GM12872 (cell line): ENCODE data around the gene PDYN.

ENCODE experiments used
- TF ChIP-seq, protein P1 (sequence below): IDR thresholded peaks from 3 replicates; pipeline ENCODE4 v1.5.1; 2011; ENCODE audit warnings: low read depth, mild to moderate bottlenecking, low read length, moderate library complexity; ENCODE audit not compliant: insufficient read depth

Gene PDYN

DNA sequence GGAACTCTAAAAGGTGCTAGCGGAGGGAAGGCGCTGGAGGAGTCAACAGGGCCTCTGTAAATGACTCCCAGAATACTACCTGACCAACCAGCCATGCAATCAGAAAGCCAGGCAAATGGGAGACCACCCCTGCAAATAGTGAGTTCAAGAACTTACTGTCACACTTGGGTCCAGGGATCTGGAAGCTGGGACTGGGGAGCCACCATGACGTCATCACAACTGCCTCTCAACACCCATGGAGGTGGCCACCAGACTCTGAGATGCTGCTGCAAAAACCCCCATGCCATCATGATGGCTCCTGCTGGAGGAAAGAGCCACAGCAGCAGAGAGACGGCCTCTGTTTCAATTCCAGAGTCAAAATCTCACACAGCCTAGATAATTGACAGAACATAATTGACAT, 8.5 kb upstream of the PDYN start:
- TF ChIP-seq, protein P1, sequence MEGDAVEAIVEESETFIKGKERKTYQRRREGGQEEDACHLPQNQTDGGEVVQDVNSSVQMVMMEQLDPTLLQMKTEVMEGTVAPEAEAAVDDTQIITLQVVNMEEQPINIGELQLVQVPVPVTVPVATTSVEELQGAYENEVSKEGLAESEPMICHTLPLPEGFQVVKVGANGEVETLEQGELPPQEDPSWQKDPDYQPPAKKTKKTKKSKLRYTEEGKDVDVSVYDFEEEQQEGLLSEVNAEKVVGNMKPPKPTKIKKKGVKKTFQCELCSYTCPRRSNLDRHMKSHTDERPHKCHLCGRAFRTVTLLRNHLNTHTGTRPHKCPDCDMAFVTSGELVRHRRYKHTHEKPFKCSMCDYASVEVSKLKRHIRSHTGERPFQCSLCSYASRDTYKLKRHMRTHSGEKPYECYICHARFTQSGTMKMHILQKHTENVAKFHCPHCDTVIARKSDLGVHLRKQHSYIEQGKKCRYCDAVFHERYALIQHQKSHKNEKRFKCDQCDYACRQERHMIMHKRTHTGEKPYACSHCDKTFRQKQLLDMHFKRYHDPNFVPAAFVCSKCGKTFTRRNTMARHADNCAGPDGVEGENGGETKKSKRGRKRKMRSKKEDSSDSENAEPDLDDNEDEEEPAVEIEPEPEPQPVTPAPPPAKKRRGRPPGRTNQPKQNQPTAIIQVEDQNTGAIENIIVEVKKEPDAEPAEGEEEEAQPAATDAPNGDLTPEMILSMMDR, result no peak

DNA sequence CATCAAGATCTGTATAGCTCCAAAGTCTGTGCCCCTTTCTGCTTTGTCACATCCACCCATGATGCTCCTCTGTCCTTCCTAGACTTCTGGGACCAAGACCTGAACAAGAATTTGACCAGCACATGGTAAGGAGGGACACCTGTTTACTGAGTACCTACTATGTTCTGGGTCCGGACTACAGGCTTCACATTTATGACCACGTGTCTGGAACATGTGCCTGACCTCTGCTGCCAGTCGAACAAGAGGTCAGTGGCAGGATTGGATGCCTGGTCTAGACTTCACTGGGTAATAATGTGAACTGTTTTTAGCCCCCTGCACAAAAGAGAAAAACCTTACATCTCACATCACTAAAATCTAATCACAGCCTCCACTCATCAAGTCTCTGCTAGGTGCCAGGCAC, 7.3 kb upstream of the PDYN start:
- TF ChIP-seq, protein P1, result no peak

DNA sequence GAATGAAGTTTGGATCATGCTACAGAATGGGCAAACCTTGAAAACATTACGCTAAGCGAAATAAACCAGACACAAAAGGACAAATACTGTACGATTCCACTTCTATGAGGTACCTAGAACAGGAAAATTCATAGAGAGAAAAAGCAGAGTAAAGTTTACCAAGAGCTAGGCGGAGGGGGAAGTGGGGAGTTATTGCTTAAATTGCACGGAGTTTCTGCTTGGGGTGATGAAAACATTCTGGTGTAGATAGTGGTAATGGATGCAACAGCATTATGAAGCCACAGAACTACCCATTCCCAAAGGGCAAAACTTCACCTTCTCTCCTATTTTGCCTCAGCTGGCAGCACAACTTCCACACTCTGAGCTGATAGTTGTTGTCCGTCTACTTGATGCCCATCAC, 6.4 kb upstream of the PDYN start:
- TF ChIP-seq, protein P1, result no peak

DNA sequence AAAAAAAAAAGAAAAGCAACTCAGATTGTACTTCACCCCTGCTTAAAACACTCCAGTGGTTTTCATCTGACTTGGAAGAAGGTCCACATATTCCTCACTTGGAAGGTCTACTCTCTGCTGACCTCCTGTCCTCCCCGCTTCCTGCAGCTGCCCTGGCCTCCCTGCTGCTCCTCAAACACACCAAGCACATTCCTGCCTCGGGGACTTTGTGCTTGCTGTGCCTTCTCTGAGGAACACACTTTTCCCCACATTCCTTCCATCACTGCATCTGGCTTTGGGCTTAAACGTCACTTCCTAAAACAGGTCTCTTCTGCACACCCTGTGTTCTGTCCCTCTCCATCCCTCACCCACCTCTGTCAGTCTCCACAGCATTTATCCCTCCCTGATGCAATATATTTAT, 4.9 kb upstream of the PDYN start:
- TF ChIP-seq, protein P1, result no peak

DNA sequence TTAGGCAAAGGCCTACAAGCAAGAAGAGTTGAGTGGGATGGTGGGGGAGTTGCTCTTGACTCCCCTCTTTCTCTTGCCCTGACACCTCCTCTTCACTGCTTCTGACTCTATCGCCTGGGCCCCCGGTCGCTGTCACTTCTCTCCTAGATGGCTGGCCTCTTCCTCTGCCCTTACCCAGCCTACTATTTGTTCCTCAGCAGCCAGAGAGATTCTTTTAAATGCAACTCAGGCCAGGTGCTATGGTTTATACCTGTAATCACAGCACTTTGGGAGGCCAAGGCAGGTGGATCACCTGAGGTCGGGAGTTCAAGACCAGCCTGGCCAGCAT, 4.3 kb upstream of the PDYN start:
- TF ChIP-seq, protein P1, result no peak

DNA sequence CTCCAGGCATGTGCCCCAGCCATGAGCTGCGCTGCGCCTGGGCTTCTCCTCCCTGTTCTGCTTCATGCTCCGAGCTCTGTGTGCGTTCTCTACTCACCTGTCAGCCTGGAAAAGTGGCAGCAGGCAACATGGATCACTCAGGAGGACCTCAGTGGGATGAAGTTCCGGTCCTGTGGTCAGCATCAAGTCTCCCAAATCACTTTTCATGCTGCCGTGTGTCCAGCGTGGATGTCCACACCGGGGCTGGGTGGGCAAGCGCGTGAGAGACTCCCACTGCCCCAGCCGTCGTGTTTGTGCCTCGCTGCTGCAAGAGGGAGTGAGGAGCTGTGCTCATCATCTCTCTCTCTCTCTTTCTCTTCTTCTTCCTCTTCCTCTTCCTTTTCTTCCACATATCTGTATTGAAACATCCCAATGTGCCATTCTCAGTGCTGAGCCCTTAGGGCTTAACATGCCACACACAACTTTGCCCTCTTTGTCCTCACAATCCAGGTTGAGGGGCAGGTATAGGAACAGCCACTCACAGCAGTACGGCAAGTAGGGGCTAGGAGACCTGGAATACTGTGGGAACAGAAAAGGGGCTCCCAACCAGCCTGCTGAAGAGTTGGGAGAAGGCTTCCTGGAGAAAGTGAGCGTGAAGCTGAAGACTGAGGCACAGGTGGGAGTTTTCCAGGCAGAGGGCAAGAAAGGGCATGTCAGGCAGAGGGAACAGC, 3.8 kb upstream of the PDYN start:
- TF ChIP-seq, protein P1, result no peak

DNA sequence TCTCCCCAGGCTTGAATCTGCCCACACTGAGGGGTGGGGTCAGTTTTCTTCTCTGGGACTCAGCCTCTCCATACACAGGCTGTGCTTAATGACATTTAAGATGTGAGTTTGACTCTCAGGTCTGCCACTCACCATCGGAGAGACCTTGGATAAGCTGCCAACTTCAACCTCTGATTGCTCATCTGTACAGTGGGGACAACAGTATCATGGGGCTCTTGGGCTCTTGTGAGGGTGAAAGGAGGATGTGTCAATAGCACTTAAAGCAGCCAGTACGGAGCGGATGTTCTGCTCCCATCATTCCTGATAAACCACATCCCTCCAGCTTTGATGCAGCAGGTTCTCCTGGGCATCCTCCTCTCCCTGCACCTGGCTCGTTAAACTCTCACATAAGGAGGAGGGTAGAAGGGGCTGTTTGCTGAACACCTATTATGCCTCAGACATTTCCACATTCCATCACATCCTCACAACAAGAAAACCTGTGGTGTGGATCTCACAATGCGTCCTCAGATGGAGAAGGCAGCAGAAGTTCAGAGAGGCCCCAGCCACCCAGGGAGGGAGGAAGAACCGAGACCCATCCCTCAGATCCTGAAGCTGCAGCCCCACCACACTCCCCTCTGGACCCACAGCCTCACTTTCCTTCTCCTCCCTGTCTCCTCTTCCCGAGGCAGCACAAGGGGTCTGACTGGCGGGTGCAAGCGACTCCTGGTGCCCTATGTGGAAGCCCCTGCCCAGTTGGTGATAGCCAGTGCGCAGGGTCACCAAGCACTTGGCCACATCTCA, 1.9 kb upstream of the PDYN start:
- TF ChIP-seq, protein P1, result no peak
